ENCODE measurements around the gene SLC25A13. TPM values are rescaled to one million over a fixed set of nuclear protein-coding genes. Genes with fewer than 3 reads are reported as not detected.

The SLC25A13 gene
- total RNA-seq, 2 donors from 2014 or later, result 94.3 to 114 TPM

- H3K9me3 Mint-ChIP-seq, result peaks cover 4% of the 10 kb centered on the region
- H3K4me3 Mint-ChIP-seq, result no peak overlapping the region
- Histone ChIP-seq H3K4me1 (ENCODE audit: control insufficient read depth, insufficient read depth, low read length) (no peaks in the 10 kb centered on the region), H3K27ac (ENCODE audit: low read depth, low read length) (no peak overlapping the region), H3K9me3 (ENCODE audit: control insufficient read depth, low read length) (peaks cover 10% of the 10 kb centered on the region), H3K4me3 (ENCODE audit: low read length) (no peak overlapping the region), H3K9ac (ENCODE audit: extremely low read depth, low read length, poor library complexity, severe bottlenecking) (no peak overlapping the region), H3K36me3 (ENCODE audit: control insufficient read depth, insufficient read depth, low read length) (no peaks in the 10 kb centered on the region), H3K27me3 (ENCODE audit: control insufficient read depth, insufficient read depth, low read length, poor library complexity, severe bottlenecking) (no peaks in the 10 kb centered on the region)
- WGBS, 2 experiments (ENCODE audit: insufficient coverage in 1 of 2, insufficient read length in 1 of 2), result 97 to 100% methylated on average over 1 to 3 of the region's 4 CpGs
- no peak overlapping the region for H3K27ac Mint-ChIP-seq
- no peak for TF ChIP-seq CTCF (conservative IDR thresholded peaks at IDR 0.05)
- no peaks in the 10 kb centered on the region for H3K27me3 Mint-ChIP-seq (ENCODE audit: insufficient read depth)
- no peak for DNase-seq
- peaks cover 1% of the 10 kb centered on the region for H3K4me1 Mint-ChIP-seq
- H3K36me3 Mint-ChIP-seq (ENCODE audit: low read depth), result peaks cover 21% of the 10 kb centered on the region
Observed at GRCh38 chr7:96218664-96219243, 103.1 kb downstream of the SLC25A13 start.

- Mint-ChIP-seq H3K36me3 (ENCODE audit: low read depth) (peaks cover 21% of the 10 kb centered on the region), H3K4me1 (peaks cover 6% of the 10 kb centered on the region), H3K27me3 (ENCODE audit: insufficient read depth) (no peaks in the 10 kb centered on the region), H3K4me3 (no peak overlapping the region), H3K27ac (no peak overlapping the region), H3K9me3 (peaks cover 4% of the 10 kb centered on the region)
- no peak for DNase-seq
- H3K27me3 ChIP-seq (ENCODE audit: control insufficient read depth, insufficient read depth, low read length, poor library complexity, severe bottlenecking), result no peaks in the 10 kb centered on the region
- H3K4me3 ChIP-seq (ENCODE audit: low read length), result no peak overlapping the region
- H3K4me1 ChIP-seq (ENCODE audit: control insufficient read depth, insufficient read depth, low read length), result no peaks in the 10 kb centered on the region
- no peaks in the 10 kb centered on the region for H3K36me3 ChIP-seq (ENCODE audit: control insufficient read depth, insufficient read depth, low read length)
- no peak overlapping the region for H3K9ac ChIP-seq (ENCODE audit: extremely low read depth, low read length, poor library complexity, severe bottlenecking)
- H3K27ac ChIP-seq (ENCODE audit: low read depth, low read length), result no peak overlapping the region
- H3K9me3 ChIP-seq (ENCODE audit: control insufficient read depth, low read length), result peaks cover 10% of the 10 kb centered on the region
- TF ChIP-seq CTCF (conservative IDR thresholded peaks at IDR 0.05), result no peak
- WGBS, 2 experiments (ENCODE audit: insufficient coverage in 1 of 2, insufficient read length in 1 of 2), result 80 to 88% methylated on average over 1 of the region's 1 CpG
Observed at GRCh38 chr7:96217147-96217546, 104.8 kb downstream of the SLC25A13 start.

GRCh38 chr7:96216373-96216772 lies 105.5 kb downstream of the SLC25A13 start:
- peaks cover 14% of the 10 kb centered on the region for H3K4me1 Mint-ChIP-seq
- 95 to 98% methylated on average over 6 to 7 of the region's 7 CpGs for WGBS, 2 experiments (ENCODE audit: insufficient coverage in 1 of 2, insufficient read length in 1 of 2)

More at GRCh38 chr7:96216373-96216772, 105.5 kb downstream of the SLC25A13 start:
- no peak for TF ChIP-seq CTCF (conservative IDR thresholded peaks at IDR 0.05)
- H3K4me3 ChIP-seq (ENCODE audit: low read length), result no peak overlapping the region
- H3K36me3 ChIP-seq (ENCODE audit: control insufficient read depth, insufficient read depth, low read length), result no peaks in the 10 kb centered on the region
- H3K36me3 Mint-ChIP-seq (ENCODE audit: low read depth), result peaks cover 21% of the 10 kb centered on the region
- H3K9ac ChIP-seq (ENCODE audit: extremely low read depth, low read length, poor library complexity, severe bottlenecking), result no peak overlapping the region
- H3K27ac ChIP-seq (ENCODE audit: low read depth, low read length), result no peak overlapping the region
- peaks cover 10% of the 10 kb centered on the region for H3K9me3 ChIP-seq (ENCODE audit: control insufficient read depth, low read length)
- H3K27me3 ChIP-seq (ENCODE audit: control insufficient read depth, insufficient read depth, low read length, poor library complexity, severe bottlenecking), result no peaks in the 10 kb centered on the region
- H3K9me3 Mint-ChIP-seq, result peaks cover 4% of the 10 kb centered on the region
- H3K4me1 ChIP-seq (ENCODE audit: control insufficient read depth, insufficient read depth, low read length), result peaks cover 6% of the 10 kb centered on the region
- H3K4me3 Mint-ChIP-seq, result no peak overlapping the region
- H3K27ac Mint-ChIP-seq, result no peak overlapping the region
- no peak for DNase-seq
- H3K27me3 Mint-ChIP-seq (ENCODE audit: insufficient read depth), result no peaks in the 10 kb centered on the region

Data from endodermal cell (in vitro differentiated cells).